GM12878 (cell line): ENCODE measurements around the gene RPS15A. TPM values are rescaled to one million over a fixed set of nuclear protein-coding genes. Genes with fewer than 3 reads are reported as not detected.
"Not testable (repeated sequence)": the region's sequence is repeated elsewhere in the genome, so short reads cannot be mapped to it uniquely, and the experiment has no call there.

Source experiments
- ATAC-seq: fragments of 200-7000 bp; cut with Tn5 transposase; 3 replicates; pipeline ENCODE4 v1.9.1; 2020; ENCODE audit warnings: mild to moderate bottlenecking, moderate library complexity
- BruUV-seq: library from RNA; stranded (reverse); fragments of 400-500 nt; replicated peaks from 2 replicates; lab custom pipeline; 2021; lab: Mats Ljungman, UMichigan
- CTCF ChIA-PET: fragments of 300-600 bp; sonication (Branson Sonifier 250); formaldehyde crosslinking; extraction: SDS; loops from one replicate; lab custom pipeline; 2021; ENCODE audit warnings: inconsistent platforms; lab: Yijun Ruan, JAX
- POLR2A ChIA-PET: fragments of 350-600 bp; formaldehyde crosslinking; extraction: SDS; loops from one replicate; lab custom pipeline; 2021; ENCODE audit warnings: inconsistent platforms; lab: Charles Lee
- RAD21 ChIA-PET: fragments of 300-600 bp; sonication (Branson Sonifier 250); formaldehyde crosslinking; loops from one replicate; lab custom pipeline; 2023; ENCODE audit warnings: antibody characterized with exemption; ENCODE audit not compliant: unreplicated experiment; lab: Charles Lee
- SMC1A ChIA-PET: fragments of 300-600 bp; sonication (Branson Sonifier 250); formaldehyde crosslinking; loops from one replicate; lab custom pipeline; 2023; ENCODE audit not compliant: unreplicated experiment, uncharacterized antibody; lab: Charles Lee
- DNase-seq: peaks from one replicate; pipeline ENCODE4 v3.0.0-alpha.2; 2011; ENCODE audit warnings: low read depth, low spot score
- FAIRE-seq: peaks from 3 replicates; lab custom pipeline; 2011; peaks lifted over from hg19 to GRCh38; lab: Jason Lieb, UNC
- H2AFZ ChIP-seq: 2 replicates; pipeline ENCODE4 v1.6.0; 2011; ENCODE audit warnings: low read depth, low read length, control low read depth; ENCODE audit not compliant: control insufficient read depth
- H3K27ac ChIP-seq: 2 replicates; pipeline ENCODE4 v1.5.1; 2011; ENCODE audit warnings: control low read depth; ENCODE audit not compliant: control insufficient read depth, insufficient read depth
- H3K27me3 ChIP-seq, 2 experiments: replicated peaks in 1 of 2; 2 replicates each; pipeline versions ENCODE4 v1.6.0 to v1.6.1; 2011; ENCODE audit warnings: low read length in 1 of 2; ENCODE audit not compliant: control insufficient read depth in 2 of 2, insufficient read depth in 2 of 2
- H3K36me3 ChIP-seq, 2 experiments: 2 replicates each; pipeline ENCODE4 v1.5.1; 2011; ENCODE audit warnings: low read length in 1 of 2; ENCODE audit not compliant: control insufficient read depth in 2 of 2, insufficient read depth in 2 of 2
- H3K4me1 ChIP-seq: 2 replicates; pipeline ENCODE4 v1.6.1; 2011; ENCODE audit warnings: mild to moderate bottlenecking, low read length, moderate library complexity, mixed read lengths; ENCODE audit not compliant: control insufficient read depth, insufficient read depth
- H3K4me2 ChIP-seq: 2 replicates; pipeline ENCODE4 v1.6.0; 2011; ENCODE audit warnings: control low read depth; ENCODE audit not compliant: control insufficient read depth, insufficient read depth
- H3K4me3 ChIP-seq: fragments of 200-600 bp; sonication (generic); 2 replicates; pipeline ENCODE4 v1.5.1; 2016
- H3K79me2 ChIP-seq: 2 replicates; pipeline ENCODE4 v1.6.0; 2011; ENCODE audit warnings: low read length; ENCODE audit not compliant: control insufficient read depth, insufficient read depth
- H3K9ac ChIP-seq: 2 replicates; pipeline ENCODE4 v1.8.0; 2011; ENCODE audit warnings: low read length, control low read depth, mixed read lengths; ENCODE audit not compliant: control insufficient read depth, insufficient read depth
- H3K9me3 ChIP-seq: replicated peaks from 3 replicates; pipeline ENCODE4 v1.5.1; 2011; ENCODE audit warnings: mild to moderate bottlenecking, low read length; ENCODE audit not compliant: control insufficient read depth, insufficient read depth
- H4K20me1 ChIP-seq: 2 replicates; pipeline ENCODE4 v1.6.0; 2011; ENCODE audit not compliant: control insufficient read depth, insufficient read depth
- JUNB ChIP-seq: IDR thresholded peaks from 2 replicates; pipeline ENCODE4 v1.6.1; 2016; ENCODE audit warnings: antibody characterized with exemption, mild to moderate bottlenecking
- NR2C1 ChIP-seq: fragments of 450-650 bp; IDR thresholded peaks from 2 replicates; pipeline ENCODE4 v1.6.1; 2017; ENCODE audit warnings: antibody characterized with exemption, mild to moderate bottlenecking, moderate library complexity
- RAD21 ChIP-seq: IDR thresholded peaks from 2 replicates; pipeline ENCODE4 v1.6.1; 2011; ENCODE audit warnings: mild to moderate bottlenecking, low read depth, low read length, moderate library complexity; ENCODE audit not compliant: insufficient read depth
- SMC3 ChIP-seq: IDR thresholded peaks from 2 replicates; pipeline ENCODE4 v1.6.1; 2011; ENCODE audit warnings: low read length, improper control_type of control experiment, borderline replicate concordance
- WGBS: methylation state at CpG from one replicate; pipeline ENCODE4 v1.1.6; 2016; ENCODE audit warnings: low lambda C conversion rate; ENCODE audit not compliant: insufficient replicate concordance, insufficient coverage; ENCODE audit errors: missing lambda C conversion rate; 5-methylcytosine and 5-hydroxymethylcytosine counted together
- in situ Hi-C: fragments of 300-500 bp; cut with MboI; formaldehyde crosslinking; loops from 9 replicates; pipeline ENCODE4 v1.14.3; 2018; ENCODE audit warnings: mixed read lengths
- intact Hi-C: fragments of 100-400 bp; cut with micrococcal nuclease; formaldehyde crosslinking; loops from one replicate; pipeline ENCODE4 v1.14.2; 2022; ENCODE audit not compliant: unreplicated experiment
- polyA plus RNA-seq, 11 experiments: library from polyadenylated mRNA; depleted of rRNA in 4 of 11; unstranded in 6 of 11; stranded (reverse) in 5 of 11; fragments of >200 nt; fragmentation: Nextera tagmentation in 4 of 11; fragmentation: Illumina TruSeq in 1 of 11; extraction: Ambion mirVana in 4 of 11; extraction: Trizol in 1 of 11; gene quantifications; 1 replicate in 1 of 11; 2 replicates in 10 of 11; pipeline versions ENCODE4 v1.2.1 to v1.2.3, GENCODE V29; 2011 to 2016; ENCODE audit warnings: inconsistent platforms in 2 of 11, missing spikeins in 2 of 11, low read depth in 1 of 11
- total RNA-seq, 4 experiments: library from RNA; depleted of rRNA in 3 of 4; stranded (reverse); fragments of >200 nt in 3 of 4; fragmentation: Illumina TruSeq in 1 of 4; extraction: Trizol in 1 of 4; gene quantifications; 2 replicates each; pipeline versions ENCODE4 v1.2.1 to v1.2.3, GENCODE V29; 2013 to 2021
- TF ChIP-seq, protein P1 (sequence below), 3 experiments: IDR thresholded peaks in 2 of 3; conservative IDR thresholded peaks in 1 of 3; 2 replicates each; pipeline ENCODE4 v1.5.1; 2011; ENCODE audit warnings: low read depth in 3 of 3, low read length in 3 of 3, mild to moderate bottlenecking in 3 of 3, control low read depth in 2 of 3, moderate library complexity in 2 of 3, inconsistent platforms in 1 of 3, mixed read lengths in 1 of 3; ENCODE audit not compliant: control insufficient read depth in 2 of 3, insufficient read depth in 1 of 3; ENCODE audit errors: extremely low read depth in 1 of 3

RPS15A gene
- total and polyA plus RNA-seq, 10 of the 15 experiments (the other 5 are each of a cell fraction or from before 2014, with no cell fraction given): 1,566 to 6,408 (median 2,999) TPM

DNA sequence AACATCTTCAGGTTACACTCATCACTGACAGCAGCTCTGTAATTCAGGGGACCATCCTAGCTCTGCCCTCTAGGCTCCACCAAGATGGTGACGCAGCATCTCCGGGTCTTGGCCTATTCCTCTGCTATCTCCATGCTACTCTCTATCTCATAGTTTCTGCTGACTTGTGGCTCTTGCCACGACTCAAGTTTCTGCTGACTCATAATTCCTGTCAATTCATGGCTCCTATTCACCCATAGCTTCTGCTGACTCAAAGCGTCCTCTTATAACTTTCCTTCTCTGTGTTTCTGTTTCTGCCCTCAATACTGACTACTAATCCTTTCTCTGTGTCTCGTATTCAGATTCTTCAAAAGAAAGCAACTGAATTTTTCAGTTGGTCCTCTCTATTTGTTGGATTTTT, 27.4 kb downstream of the RPS15A start:
- ATAC-seq: peak; percentile 64
- BruUV-seq, CTCF ChIA-PET: not testable (repeated sequence)

DNA sequence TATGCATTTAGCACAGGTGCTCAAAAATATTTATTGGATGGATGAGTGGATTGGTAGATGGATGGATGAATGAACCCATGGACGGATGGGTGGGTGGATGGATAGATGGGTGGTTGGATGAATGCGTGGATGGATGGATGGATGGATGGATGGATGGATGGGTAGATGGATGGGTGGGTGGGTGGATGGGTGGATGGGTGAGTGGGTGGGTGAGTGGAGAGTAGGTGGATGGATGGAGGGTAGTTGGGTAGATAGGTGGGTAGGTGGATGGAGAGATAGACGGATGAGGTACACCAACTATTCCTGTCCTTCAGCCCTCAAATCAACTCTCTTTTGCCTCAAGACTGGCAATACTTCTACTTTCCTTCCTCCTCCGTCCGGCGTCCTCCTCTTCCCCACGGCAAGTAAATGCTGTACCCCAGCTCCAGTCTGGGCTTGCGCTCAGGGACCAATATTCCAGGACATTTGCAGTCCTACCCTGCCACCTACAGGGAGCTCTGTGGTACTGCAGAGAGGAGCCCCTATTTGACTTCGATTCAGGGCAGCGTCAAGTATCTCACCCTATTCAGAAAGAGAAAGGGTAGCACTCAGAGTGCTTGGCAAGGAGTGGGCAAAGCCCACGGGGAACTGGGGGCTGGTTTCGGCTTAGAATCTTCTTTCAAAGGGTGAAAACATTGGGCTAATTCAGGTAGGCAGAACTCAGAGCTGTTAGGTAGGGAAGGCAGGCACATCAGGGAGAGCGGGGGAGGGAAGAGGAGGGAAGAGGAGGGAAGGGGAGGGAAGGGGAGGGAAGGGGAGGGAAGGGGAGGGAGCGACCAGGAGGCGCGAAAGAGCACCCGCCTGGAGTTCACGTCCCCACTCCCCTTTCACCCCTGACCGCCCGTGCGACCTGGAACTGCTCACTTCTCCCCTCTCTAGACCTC, 30.3 kb downstream of the RPS15A start:
- POLR2A ChIA-PET, H3K27me3 ChIP-seq, intact Hi-C loops, H3K4me3 ChIP-seq, DNase-seq, H3K9me3 ChIP-seq, H3K79me2 ChIP-seq: not testable (repeated sequence)
- in situ Hi-C loops: loop anchor here (25.0 kb wide), 2 partner anchors 823 to 1198 kb away; no protein-coding TSS in a partner anchor
- ATAC-seq (peak; percentile 73), FAIRE-seq (peak; percentile 94)
- TF ChIP-seq, protein P1, sequence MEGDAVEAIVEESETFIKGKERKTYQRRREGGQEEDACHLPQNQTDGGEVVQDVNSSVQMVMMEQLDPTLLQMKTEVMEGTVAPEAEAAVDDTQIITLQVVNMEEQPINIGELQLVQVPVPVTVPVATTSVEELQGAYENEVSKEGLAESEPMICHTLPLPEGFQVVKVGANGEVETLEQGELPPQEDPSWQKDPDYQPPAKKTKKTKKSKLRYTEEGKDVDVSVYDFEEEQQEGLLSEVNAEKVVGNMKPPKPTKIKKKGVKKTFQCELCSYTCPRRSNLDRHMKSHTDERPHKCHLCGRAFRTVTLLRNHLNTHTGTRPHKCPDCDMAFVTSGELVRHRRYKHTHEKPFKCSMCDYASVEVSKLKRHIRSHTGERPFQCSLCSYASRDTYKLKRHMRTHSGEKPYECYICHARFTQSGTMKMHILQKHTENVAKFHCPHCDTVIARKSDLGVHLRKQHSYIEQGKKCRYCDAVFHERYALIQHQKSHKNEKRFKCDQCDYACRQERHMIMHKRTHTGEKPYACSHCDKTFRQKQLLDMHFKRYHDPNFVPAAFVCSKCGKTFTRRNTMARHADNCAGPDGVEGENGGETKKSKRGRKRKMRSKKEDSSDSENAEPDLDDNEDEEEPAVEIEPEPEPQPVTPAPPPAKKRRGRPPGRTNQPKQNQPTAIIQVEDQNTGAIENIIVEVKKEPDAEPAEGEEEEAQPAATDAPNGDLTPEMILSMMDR (IDR thresholded peaks at IDR 0.05 in 2 of 3, conservative IDR thresholded peaks at IDR 0.05 in 1 of 3; ENCODE audit: control insufficient read depth in 2 of 3, extremely low read depth in 1 of 3, insufficient read depth in 1 of 3, low read depth in 3 of 3, low read length in 3 of 3): peak; percentile 34 to 44 (median 41); a peak in 5 of 6 replicates
- TF ChIP-seq SMC3 (0 out of 2 replicates have a peak, but pooled peaks have one; percentile 19), RAD21 (peak; percentile 53), NR2C1 (peak; percentile 32; the same call in 1 of the 2 replicates)
- TF ChIP-seq, all 136 proteins: peak for 4; not testable (repeated sequence) for 132
- H3K4me2 ChIP-seq, H3K27ac ChIP-seq, H3K4me1 ChIP-seq, H3K36me3 ChIP-seq, BruUV-seq, H3K9ac ChIP-seq, H4K20me1 ChIP-seq: not testable (repeated sequence)
- 29% methylated on average over 12 of the region's 21 CpGs for WGBS
- peak overlapping the region; percentile 28; the same call in 1 of the 2 replicates for H2AFZ ChIP-seq
- RAD21 ChIA-PET: interaction anchor here (0.9 kb wide), 2 partner anchors 1202 to 1383 kb away, joined by 3 read pairs; no protein-coding TSS in a partner anchor
- SMC1A ChIA-PET: interaction anchor here (0.6 kb wide), 1 partner anchor 184 kb away, joined by 3 read pairs; no protein-coding TSS in a partner anchor
- CTCF ChIA-PET: interaction anchor here (0.5 to 1.1 kb wide), 3 partner anchors 42 to 187 kb away, joined by 3 to 4 read pairs (median 3); partner anchors contain the start of gene ARL6IP1

More for the DNA sequence above, 27.4 kb downstream of the RPS15A start:
- in situ Hi-C loops: loop anchor here (25.0 kb wide), 2 partner anchors 825 to 1200 kb away; no protein-coding TSS in a partner anchor
- H3K27ac ChIP-seq, H3K4me3 ChIP-seq, H3K9ac ChIP-seq, POLR2A ChIA-PET, H3K27me3 ChIP-seq, intact Hi-C loops, H4K20me1 ChIP-seq, H3K36me3 ChIP-seq, H3K79me2 ChIP-seq, H3K4me2 ChIP-seq, H3K4me1 ChIP-seq, SMC1A ChIA-PET, RAD21 ChIA-PET, DNase-seq, H2AFZ ChIP-seq, H3K9me3 ChIP-seq: not testable (repeated sequence)
- FAIRE-seq: peak; percentile 91
- peak; percentile 44 for TF ChIP-seq JUNB
- 0% methylated on average over 3 of the region's 5 CpGs for WGBS
